GM21381 (cell line): ENCODE measurements around the gene CEBPG.

Source experiments
- ATAC-seq: cut with Tn5 transposase; IDR thresholded peaks from one replicate; pipeline ENCODE4 v1.9.1; 2021; ENCODE audit warnings: mild to moderate bottlenecking, moderate library complexity; ENCODE audit not compliant: unreplicated experiment

The CEBPG gene

DNA sequence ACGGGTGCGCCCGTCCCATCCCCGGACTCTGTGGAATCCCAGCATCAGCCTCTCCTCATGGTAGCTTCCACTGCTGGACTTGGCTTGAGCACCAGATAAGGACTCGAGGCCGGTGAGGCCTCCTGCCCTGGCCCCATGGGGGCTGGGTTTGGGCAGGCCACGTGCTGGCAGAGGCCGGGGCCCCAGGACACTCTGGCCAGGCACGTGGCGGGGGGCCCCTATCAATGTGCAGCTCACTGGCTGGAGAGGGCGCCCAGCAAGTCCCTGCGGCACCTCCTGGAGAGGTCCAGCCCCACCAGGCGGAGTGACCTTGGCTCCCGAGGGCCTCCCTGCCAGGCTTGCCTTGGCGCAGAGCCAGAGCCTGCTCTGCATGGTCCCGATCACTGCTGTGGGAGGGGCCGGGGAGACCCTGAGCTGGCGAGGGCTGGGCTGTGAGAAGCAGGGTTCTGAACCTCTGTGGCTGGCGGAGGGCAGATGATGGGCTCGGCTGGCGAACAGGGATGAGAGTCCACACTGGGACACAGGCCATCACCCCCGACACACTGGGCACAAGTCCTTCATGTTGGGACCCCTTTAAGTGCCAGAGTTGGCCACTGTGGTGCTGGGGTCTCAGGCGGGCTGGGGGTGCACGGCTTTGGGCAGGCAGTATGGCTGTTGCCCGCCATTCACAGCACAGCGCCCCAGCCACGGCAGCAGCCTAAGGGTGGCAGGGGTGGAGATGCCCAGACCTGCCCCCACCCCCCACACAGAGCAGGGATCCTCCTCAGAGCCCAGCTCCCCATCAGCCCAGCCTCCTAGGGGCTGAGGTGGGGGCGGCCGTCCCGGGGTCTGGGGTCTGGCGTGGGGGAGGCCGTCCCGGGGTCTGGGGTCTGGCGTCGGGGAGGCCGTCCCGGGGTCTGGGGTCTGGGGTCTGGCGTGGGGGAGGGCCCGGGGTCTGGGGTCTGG lies 19.1 kb downstream of the CEBPG start:
- no peak for ATAC-seq

DNA sequence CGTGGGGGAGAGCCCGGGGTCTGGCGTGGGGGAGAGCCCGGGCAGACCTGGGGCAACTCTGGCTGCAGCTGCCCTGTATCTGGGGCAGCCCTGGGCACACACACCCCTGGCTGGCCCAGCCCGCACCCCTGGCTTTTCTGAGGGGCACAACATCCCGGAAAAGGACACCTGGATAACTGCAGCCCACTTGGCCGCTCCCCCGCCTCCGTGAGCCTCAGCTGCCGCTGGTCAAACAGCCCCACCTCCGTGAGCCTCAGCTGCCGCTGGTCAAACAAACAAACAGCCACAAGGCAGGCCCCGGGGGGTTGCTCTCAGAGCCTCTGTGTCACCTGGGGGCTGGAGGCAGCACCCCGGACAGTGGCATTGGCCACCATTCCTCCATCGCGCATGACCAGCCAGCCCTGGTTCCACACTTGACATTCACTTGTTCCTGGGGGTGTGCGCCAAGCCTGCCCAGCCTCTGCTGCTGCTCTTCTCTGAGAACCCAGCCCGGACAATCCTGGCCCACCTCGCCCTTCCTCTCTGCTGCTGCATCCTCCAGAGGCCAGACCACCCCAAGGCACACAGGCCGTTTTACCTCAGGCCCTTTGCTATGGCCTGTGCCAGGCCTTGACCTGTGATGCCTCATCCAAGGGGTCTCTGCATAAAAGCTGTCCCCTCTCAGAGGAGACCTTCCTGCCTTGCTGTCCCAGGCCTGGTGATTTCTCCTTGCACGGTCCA lies 19.9 kb downstream of the CEBPG start:
- ATAC-seq = no peak

DNA sequence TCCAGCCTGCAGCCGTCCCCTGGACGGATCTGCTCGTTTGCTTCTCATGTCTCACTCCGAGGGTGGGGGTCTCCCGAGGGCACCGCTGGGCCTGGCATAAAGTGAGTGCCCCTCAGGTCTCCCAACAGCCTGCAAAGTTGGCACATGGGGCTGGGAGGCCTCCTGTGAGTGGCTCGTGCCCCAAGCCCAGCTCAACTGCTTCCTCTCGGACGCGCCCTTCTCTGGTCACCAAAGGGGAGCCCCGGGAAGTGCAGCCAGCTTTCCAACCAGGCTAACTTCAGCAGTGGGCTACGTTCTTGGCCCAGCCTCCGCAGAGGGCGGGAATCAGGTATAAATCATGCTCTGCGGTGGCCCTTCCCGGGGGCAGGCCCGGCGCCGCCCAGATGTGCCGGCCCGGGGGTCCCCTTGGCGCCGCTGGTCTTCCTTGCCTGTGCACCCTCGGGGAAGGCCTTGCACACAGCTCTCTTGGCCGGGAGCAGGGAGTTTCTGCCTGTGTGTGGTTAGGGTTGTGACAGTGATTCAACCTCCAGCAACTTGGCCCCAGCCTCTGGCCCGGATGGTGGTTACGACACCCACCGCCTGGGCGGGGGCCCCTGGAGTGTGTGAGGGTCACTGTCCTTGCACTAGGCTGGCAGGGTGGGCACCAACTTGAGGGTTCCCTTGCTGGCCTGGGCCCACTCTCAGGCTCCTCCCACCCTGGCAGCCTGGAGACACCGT lies 20.7 kb downstream of the CEBPG start:
- no peak for ATAC-seq

DNA sequence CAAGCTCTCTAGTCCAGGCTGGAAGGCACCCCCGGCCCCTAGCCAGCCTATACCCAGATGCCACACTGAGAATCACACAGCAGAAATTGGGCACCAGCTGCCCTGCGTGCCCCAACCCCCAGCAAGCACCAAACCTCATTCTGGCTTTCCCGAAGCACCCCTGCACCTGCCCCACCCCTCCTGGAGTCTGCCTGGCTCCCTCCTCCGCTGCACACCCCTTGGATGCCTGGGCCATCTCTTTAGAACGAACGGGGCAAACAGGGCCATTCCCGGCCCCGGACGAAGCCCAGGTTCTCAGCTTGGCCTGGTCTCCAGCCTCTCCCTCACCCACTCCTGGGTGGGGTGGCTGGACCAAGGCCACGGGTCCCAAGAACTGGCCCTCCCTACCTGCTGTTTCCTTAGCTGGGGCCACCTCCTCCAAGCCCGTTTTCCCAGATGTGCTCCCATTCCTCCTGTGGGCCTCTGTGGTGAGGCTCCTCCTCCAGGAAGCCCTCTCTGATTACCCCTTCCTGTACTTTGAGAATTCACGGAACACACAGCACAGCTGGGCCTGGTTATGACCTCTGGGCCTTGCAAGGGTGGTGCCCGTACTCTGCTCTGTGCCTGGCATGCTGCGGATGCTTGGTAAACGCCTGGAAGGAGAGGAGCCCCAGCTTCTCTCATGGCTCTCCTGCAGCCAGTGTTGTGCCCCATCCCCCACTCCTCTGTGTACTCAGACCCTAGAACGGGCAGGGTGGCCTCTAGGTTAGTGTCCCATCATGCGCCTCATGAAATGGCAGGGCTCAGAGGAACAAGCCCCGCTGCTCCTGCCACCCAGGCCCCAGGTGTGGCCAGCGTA lies 21.4 kb downstream of the CEBPG start:
- no peak for ATAC-seq

DNA sequence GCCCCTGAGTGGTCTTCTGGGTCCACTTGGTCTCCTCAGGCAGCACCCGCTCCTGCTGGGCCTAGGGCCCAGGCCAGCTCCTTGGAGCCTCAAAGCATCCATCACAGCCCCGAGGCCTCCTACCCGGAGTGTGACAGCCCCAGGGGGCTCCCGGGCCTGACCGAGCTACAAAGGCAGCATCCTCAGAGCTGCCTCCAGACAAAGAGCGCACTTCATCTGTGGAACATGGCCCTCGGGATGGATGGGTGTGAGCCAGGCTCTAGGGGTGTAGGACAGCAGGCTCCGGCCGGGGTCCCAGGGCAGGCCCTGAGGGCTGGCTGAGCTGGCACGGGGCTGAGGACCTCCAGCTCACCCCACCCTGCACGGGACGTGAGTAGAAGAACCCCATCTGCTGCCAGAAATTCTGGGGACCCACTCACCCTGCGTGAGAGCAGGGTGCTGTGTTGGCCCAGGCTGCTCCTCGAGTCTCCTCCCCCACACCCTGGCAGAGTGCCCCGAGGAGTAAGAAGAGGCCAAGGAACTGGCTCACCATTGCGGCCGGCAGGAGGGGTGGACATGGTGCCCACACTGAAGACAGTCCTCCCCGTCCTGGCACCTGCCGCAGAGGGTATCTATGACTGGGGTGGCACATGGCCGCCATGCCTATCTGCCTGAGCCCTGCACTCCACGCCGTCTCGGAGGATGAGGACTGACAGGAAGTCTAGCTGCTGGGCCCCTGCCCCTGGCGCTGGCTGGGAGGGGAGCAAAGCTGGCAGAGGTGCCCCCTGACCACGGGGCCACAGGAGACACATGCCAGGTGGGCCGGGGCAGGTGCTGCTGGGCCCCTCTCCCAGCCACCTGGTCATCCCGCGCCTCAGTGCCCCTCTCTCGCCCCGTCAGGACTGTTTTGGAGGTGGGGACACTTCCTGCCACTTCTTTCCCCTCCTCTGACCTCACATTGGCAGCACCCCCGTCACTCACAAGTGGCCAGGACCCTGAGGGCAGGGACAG lies 22.3 kb downstream of the CEBPG start:
- ATAC-seq = no peak

DNA sequence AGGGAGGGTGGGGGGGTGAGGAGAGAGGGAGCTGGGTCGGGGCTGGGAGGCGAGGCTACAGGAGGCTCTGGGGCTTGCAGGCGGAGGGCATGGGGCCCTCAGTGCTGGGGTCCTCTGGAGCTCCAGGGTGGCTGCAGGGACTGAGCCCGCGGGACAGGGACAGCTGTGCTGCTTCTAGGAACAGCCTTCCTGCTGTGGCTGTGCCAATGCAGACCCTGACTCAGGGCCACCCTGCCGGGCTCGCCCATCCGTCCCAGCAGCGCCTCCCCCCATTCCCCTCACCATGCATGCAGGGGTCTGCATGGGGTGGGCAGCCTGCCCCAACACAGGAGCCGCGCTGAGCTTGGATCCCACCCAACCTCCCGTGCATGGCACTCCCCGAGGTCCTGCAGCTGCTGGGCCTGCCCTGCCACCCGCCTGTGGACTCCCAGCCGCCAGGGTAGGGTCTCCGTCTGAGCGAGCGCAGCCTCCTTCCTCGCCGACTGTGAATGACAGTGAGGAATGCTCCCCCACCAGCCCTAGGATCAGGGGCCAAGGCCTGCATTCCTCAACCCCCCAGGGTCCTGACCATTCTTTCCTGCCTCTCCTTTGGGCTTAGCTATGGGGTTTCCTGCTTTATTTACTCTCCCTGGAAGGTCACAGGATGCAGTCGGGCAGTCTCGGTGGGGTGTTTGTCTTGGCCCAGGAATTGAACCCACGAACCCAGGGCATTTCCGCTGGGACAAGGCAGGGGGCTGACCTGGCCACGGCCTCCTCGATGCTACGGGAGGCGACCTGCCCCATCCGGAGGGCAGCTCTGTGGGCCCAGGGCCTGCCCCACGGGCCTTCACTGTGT lies 23.4 kb downstream of the CEBPG start:
- ATAC-seq = no peak

DNA sequence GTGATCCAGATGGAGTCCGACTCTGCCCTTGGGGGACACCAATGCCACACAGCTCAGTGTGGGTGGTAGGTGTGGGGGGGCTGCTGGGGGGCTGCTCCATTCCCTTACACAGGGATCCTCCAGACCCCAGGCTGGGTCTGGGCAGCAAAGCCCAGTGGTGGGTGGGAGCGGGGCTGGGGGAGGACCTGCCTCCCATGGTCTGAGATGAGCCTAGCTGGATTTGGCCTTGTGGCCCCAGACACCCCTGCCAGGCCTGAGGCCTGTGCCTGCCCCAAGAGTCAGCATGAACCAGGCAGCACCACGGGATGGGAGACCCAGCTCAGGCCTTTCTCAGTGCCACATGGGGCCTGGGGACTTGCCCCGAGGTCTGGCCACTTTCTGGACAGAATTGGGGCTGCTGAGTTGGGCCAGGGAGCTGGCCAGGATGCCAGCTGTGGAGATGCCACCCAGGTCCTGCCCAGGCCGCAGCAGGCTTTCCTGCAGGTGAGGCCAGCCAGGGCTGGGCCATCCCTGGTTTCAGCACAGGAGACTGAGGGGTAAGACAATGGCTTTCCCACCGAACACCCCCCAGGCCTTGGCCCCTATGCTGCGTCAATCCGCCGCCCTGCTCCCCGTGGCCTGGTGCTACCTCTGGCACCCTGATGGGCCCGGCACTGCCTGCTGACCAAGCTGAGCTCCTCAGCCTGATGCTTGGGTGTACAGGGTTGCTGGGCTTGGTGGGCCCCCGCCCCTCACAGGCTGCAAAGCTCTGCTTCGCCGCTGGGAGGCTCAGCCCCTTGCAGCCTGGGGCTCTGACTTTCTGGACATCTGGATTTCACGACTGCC lies 24.2 kb downstream of the CEBPG start:
- ATAC-seq = no peak

DNA sequence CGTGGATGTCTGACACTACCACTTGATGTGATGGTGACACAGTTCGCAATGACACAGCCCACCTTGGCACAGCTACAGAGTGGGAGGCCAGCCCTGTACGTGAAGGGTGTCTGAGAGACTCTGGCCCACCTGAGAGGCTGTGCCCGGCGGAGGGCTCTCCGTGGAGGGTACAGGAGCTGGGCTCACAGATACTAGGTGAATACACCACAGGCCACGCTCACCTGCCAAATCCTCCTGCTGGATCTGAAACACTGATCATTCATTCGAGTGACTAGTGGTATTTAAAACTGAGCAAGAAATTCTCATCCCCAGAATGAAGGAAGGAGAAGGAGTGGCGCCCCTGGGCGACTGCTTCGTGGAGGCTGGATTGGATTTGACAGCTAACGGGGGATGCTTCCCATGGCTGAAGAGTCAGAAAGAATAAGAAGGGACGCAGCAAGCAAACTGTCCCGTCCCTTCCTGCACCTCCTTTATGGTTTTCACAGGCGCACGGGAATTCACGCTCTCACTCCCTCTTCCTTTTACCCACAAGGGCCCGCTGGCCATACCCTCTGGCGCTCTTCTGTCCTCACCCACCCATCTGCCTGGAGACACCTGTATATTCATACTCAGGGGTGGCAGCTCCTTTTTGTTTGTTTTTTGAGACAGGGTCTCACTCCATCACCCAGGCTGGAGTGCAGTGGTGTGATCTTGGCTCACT lies 25.0 kb downstream of the CEBPG start:
- ATAC-seq = no peak

DNA sequence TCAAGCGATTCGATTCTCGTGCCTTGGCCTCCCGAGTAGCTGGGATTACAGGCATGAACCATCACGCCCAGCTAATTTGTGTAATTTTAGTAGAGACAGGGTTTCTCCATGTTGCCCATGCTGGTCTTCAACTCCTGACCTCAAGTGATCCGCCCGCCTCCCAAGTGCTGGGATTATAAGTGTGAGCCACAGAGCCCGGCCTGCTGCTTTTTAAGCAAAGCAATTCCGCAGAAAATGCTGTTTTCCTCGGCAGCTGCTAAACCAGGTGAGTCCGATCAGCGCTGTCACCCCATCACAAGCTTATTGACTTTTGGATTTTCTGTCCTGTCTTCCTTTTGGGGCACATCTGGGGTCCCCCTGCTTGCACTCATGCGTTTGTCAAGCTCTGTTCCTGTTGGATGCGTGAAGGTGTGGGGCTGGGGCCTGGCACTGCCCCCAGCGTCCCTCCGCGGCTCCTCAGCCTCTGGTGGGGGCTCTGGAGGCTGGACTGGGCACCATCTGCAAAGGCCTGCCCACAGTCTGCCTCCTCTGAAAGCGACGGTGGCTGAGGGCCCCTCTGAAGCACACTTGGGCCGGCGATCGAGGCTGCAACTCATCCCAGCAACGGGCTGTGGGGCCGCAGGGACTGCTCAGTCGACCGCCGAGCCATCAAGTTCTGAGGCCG lies 25.7 kb downstream of the CEBPG start:
- no peak for ATAC-seq

DNA sequence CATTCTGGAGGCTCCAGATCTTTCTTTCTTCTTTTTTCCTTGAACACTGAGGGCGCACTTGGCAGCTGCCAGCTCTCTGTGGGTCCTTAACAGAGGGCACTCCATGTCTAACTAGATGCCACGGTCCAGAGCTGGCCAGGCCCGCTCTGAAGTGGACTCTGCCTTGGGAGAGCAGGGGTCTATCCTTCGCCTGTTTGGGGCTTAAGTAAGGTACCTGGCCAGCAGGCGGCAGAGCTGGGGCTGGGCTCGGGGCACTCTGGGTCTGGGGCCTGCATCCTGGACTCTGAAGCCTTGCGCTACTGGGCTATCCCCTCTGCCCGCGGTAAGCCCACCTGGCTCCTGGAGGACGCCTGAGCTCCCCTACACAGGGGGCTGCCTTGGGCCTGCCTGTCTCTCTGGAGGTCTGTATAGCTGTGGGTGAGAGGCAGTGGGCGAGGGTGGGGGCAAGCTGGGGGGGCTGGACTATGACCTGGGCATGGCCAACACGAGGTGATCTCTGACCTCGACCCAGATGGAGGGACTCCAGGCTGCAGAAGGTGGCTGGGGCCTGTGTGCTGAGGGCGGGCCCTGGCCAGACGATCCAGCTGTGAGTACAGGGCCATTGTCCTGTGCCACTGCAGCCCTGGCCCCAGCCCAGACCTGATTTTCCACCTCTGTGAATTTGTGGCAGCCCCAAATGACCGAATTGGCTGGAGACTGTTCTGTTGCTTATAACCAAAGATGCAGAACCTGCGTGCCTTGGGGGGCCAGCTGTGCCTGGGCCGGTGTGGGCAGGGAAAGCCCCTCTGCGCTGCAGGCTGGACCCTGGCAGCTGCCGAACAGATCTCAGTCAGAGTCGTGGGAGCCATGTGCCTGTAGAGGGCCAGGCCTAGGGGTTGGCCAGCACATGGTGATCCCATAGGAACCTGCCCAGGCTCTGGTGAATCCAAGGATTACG lies 26.5 kb downstream of the CEBPG start:
- ATAC-seq = no peak

DNA sequence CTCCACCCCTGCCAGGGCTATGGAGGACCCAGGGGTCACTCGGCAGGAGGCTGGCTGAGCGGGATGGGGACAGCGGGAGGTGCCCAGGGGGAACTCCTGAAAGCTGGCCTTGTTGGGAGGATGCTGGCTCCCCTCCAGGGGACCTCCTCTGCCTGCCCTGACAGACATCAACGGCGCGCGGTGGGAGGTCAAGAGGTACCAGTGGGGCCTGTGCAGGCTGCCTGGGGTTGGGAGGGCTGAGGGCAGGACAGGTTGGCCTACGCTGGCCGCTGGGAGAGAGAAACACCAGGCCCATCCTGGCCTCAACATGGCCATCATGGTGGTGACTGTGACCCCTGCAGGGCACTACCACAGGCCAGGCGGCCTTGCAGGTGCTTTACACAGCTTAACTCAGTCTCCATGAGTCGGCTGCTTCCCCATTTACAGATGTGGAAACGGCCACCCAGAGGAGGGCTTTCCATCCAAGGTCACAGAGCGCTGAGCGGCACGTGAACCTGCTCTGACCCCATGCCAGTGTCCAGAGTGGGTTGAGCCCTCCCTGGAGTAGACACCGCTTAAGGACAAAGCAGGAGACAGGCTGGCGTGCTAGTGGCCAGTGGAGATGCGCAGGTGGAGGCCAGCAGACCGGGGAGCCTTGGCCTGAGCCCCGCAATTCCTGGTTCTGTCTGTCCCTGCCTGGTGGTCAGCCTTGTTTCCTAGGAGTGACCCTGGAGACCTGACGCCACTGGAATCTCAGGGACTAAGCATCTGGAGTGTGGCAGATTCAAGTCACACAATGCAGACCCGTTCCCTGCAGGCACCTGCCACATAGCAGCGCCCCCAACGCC lies 27.6 kb downstream of the CEBPG start:
- ATAC-seq = no peak

DNA sequence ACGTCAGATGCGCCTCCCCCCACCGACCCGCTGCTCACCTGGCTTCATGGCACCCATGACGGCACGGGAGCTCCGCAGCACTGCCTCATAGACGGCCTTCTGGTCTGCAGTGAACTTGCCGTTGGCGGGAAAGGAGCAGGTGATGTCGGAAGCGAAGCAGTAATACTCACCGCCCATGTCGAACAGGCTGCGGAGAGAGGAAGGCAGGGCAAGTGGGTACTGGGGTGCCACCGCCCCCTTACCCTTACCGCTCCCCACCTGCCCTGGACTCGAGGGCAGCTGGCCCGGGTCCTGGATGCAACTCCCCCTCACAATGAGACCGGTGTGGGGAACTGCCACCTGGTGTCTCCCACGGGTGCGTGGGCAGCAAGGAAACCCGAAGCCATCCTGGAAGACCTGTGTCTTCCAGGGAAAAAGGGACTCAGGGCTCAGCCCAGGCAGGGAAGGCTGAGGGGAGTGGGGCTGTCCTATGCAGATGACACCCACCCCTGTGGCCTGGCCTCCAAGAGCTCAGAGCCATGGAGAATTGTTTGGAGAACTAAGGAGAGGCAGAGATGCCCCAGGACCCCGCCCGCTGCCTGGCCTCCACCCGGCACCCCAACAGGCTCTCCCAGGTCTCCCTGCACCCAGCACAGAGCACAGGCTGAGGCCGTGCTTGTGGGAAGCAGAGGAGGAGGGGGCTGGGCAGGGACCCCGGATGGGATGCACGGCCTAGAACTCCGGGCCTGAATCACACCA lies 28.3 kb downstream of the CEBPG start:
- ATAC-seq = no peak

DNA sequence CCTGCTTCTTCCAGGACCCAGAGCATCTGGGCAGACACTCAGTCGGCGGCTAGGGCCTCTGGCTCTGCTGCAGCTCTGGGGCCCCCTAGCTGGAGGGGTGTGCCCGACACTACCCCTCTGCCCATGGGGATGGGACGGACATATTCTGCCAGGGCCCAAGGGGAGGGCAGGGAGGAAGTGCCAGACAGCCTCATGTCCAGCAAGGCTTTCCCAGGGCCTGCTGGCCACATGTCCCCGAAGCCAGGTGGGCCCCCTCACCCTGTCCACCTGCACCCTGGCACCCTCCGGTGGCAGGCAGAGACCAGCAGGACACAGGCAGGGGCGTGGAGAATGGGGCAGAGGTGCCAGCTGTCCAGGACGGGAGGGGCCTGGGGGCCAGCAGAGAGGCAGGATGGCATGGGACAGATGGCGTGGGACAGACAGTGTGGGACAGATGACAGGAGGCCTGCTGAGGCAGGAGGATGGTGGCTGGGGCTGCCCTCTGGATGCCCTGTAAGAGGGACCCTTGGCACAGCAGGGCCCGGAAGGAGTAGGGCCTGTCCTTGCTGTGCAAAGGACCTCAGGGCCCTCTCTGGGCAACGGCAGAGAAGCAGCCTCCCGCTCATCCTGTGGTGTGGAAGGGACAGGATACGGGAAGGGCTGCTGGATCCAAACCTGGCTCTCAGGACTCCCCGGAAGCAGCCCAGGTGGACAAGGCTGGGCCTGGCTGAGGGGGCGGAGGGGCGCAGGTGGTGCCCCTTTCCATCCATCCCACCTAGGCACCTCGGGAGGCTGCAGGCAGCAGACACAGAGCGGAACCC lies 29.1 kb downstream of the CEBPG start:
- ATAC-seq = no peak
